Osteocyte (in vitro differentiated cells): ENCODE data around the gene PDE4D. TPM values are rescaled to one million over a fixed set of nuclear protein-coding genes. Genes with fewer than 3 reads are reported as not detected.

Source experiments
- DNase-seq: peaks from one replicate; pipeline ENCODE4 v3.0.0; 2021; ENCODE audit warnings: mixed read lengths; ENCODE audit not compliant: unreplicated experiment; ENCODE audit errors: extremely low spot score
- H3K27ac Mint-ChIP-seq: one replicate; pipeline ENCODE4 v1.8.0; 2021; ENCODE audit warnings: mild to moderate bottlenecking, mixed read lengths; ENCODE audit not compliant: unreplicated experiment
- H3K27me3 Mint-ChIP-seq: one replicate; pipeline ENCODE4 v1.8.0; 2021; ENCODE audit warnings: mixed read lengths; ENCODE audit not compliant: unreplicated experiment
- H3K36me3 Mint-ChIP-seq: one replicate; pipeline ENCODE4 v1.8.0; 2021; ENCODE audit warnings: mixed read lengths; ENCODE audit not compliant: unreplicated experiment
- H3K4me1 Mint-ChIP-seq: one replicate; pipeline ENCODE4 v1.8.0; 2021; ENCODE audit warnings: mixed read lengths; ENCODE audit not compliant: unreplicated experiment
- H3K4me3 Mint-ChIP-seq: one replicate; pipeline ENCODE4 v1.8.0; 2021; ENCODE audit warnings: mild to moderate bottlenecking, moderate library complexity, mixed read lengths; ENCODE audit not compliant: unreplicated experiment
- H3K9me3 Mint-ChIP-seq: one replicate; pipeline ENCODE4 v1.8.0; 2021; ENCODE audit warnings: mixed read lengths; ENCODE audit not compliant: unreplicated experiment
- CTCF ChIP-seq: fragments of 200-600 bp; sonication (generic); IDR thresholded peaks from 2 replicates; pipeline ENCODE4 v1.5.0; 2021; ENCODE audit warnings: antibody characterized with exemption, mild to moderate bottlenecking, moderate library complexity
- total RNA-seq: library from RNA; stranded (reverse); gene quantifications from 2 replicates; pipeline ENCODE4 v1.2.1, GENCODE V29; 2021

Gene PDE4D
- total RNA-seq, 1 donor from 2014 or later = 24.2 TPM

DNA sequence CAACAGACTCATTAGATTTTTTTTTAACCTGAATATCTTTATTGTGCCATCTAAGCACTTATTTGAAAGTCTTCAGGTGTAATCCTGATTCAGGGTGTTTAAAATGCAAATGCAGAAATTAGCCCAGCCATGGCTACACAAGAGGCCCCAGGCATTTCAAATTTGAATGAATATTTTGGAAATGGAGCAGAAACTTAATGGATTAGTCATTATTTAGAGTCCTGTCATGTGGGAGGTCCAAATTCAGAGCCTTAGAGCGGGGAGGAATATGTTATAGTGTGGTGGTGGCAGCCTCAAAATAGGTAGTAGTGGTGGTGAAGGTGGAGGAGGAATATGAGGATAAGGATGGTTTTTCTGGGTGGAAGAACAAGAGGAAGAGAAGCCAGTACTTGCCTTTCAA is 743.7 kb downstream of the PDE4D start:
- H3K9me3 Mint-ChIP-seq = no peaks in the 10 kb centered on the region
- H3K27ac Mint-ChIP-seq = no peak overlapping the region
- TF ChIP-seq CTCF = no peak
- no peak for DNase-seq
- H3K4me1 Mint-ChIP-seq = peaks cover 6% of the 10 kb centered on the region
- no peak overlapping the region for H3K4me3 Mint-ChIP-seq
- H3K36me3 Mint-ChIP-seq = no peaks in the 10 kb centered on the region
- H3K27me3 Mint-ChIP-seq = no peaks in the 10 kb centered on the region

DNA sequence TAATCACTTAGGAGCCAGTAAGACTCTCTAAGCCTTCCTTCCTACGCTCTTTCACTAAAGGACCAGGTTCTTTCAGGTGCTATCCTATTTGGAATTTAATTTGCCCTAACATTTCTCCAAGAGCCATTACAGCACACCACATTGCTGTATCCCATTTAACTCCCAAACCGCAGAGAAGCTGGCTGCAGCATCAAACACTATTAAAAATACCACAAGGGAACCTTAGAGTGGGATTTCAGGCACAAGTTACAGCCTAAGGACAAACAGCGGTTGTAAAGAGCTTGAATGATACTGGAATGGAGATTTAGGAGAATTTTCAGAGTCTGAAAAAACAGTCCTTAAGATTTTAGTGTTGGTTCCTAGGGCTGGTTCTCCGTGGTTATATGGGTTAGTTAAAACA is 744.3 kb downstream of the PDE4D start:
- DNase-seq = no peak
- TF ChIP-seq CTCF = no peak
- Mint-ChIP-seq H3K4me3 (no peak overlapping the region), H3K9me3 (no peaks in the 10 kb centered on the region), H3K36me3 (no peaks in the 10 kb centered on the region), H3K4me1 (peaks cover 6% of the 10 kb centered on the region), H3K27ac (no peak overlapping the region), H3K27me3 (no peaks in the 10 kb centered on the region)

DNA sequence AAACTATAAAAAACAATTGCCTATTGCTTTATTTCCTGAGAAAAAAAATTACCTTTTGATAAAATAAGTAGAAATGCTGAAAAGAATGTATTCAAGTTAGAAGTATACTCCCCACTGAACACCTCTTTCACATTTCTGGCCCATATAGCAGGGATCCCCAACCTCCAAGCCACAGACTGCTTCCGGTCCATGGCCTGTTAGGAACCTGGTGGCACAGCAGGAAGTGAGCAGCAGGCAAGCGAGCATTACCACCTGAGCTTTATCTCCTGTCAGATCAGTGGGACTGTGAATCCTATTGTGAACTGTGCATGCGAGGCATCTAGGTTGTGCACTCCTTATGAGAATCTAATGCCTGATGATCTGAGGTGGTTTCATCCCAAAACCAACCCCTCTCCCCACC is 746.8 kb downstream of the PDE4D start:
- no peaks in the 10 kb centered on the region for H3K4me1 Mint-ChIP-seq
- H3K36me3 Mint-ChIP-seq = peaks cover 3% of the 10 kb centered on the region
- no peaks in the 10 kb centered on the region for H3K27me3 Mint-ChIP-seq
- no peak overlapping the region for H3K27ac Mint-ChIP-seq
- no peak for DNase-seq
- H3K4me3 Mint-ChIP-seq = no peak overlapping the region
- no peaks in the 10 kb centered on the region for H3K9me3 Mint-ChIP-seq
- TF ChIP-seq CTCF = no peak

- Mint-ChIP-seq H3K36me3 (peaks cover 3% of the 10 kb centered on the region), H3K27me3 (no peaks in the 10 kb centered on the region), H3K9me3 (no peaks in the 10 kb centered on the region), H3K27ac (no peak overlapping the region), H3K4me3 (no peak overlapping the region), H3K4me1 (no peaks in the 10 kb centered on the region)
- DNase-seq = no peak
- no peak for TF ChIP-seq CTCF
These were observed 749.6 kb downstream of the PDE4D start for GRCh38 chr5:59143926-59144333.

- no peak for DNase-seq
- H3K27ac Mint-ChIP-seq = no peak overlapping the region
- H3K4me3 Mint-ChIP-seq = no peak overlapping the region
- no peaks in the 10 kb centered on the region for H3K9me3 Mint-ChIP-seq
- TF ChIP-seq CTCF = no peak
- no peaks in the 10 kb centered on the region for H3K27me3 Mint-ChIP-seq
- H3K4me1 Mint-ChIP-seq = no peaks in the 10 kb centered on the region
- peaks cover 3% of the 10 kb centered on the region for H3K36me3 Mint-ChIP-seq
These were observed 750.6 kb downstream of the PDE4D start for GRCh38 chr5:59142927-59143326.
